Mucosa of descending colon (tissue), 3 donors: ENCODE data around the gene MIPOL1. TPM values are rescaled to one million over a fixed set of nuclear protein-coding genes. Genes with fewer than 3 reads are reported as not detected.
"Not testable (repeated sequence)": the region's sequence is repeated elsewhere in the genome, so short reads cannot be mapped to it uniquely, and the experiment has no call there.

Experiments
- ATAC-seq: fragments of 200-7000 bp; cut with Tn5 transposase; one replicate; pipeline ENCODE4 v1.9.1; 2020; ENCODE audit warnings: mild to moderate bottlenecking, moderate library complexity
- DNase-seq, 3 donors: peaks; one replicate each; pipeline ENCODE4 v3.0.0-alpha.2; 2020
- H3K36me3 ChIP-seq: fragments of 200-600 bp; one replicate; pipeline ENCODE4 v1.8.0; 2021; ENCODE audit warnings: low read depth, mild to moderate bottlenecking
- H3K4me1 ChIP-seq: fragments of 200-600 bp; one replicate; pipeline ENCODE4 v1.8.0; 2021; ENCODE audit warnings: low read depth, mild to moderate bottlenecking
- H3K4me3 ChIP-seq: fragments of 200-600 bp; one replicate; pipeline ENCODE4 v1.8.0; 2021; ENCODE audit warnings: mild to moderate bottlenecking
- H3K9me3 ChIP-seq: fragments of 200-600 bp; one replicate; pipeline ENCODE4 v1.8.0; 2021; ENCODE audit warnings: mild to moderate bottlenecking
- CTCF ChIP-seq: fragments of 200-600 bp; IDR thresholded peaks from one replicate; pipeline ENCODE4 v1.8.0; 2022; ENCODE audit warnings: antibody characterized with exemption, mild to moderate bottlenecking
- intact Hi-C, 2 donors: fragments of 100-400 bp; cut with DNase I in 1 of 2; cut with micrococcal nuclease in 1 of 2; formaldehyde crosslinking; loops; one replicate each; pipeline versions ENCODE4 v1.11.0 to v1.11.1; 2022; cut with DNase I, micrococcal nuclease
- total RNA-seq, 3 donors: library from RNA; stranded (reverse); fragmentation: NEBNext Ultra II Directional in 2 of 3; extraction: Animal tissue kit (Norgen Biotek cat#: 25700) in 2 of 3; gene quantifications; one replicate each; pipeline versions ENCODE4 v1.2.1 to v1.2.4, GENCODE V29; 2021 to 2023
- donor health status: DM: no; HTN: no; CAD: no; lungs with moderate emphysema.
- donor health status: DM: no; HTN: no; CAD: no.
- donor health status: DM: no; HTN: yes; CAD: no.

MIPOL1 gene
- total RNA-seq, 3 donors from 2014 or later: 5.5 to 12.0 (median 11.7) TPM

DNA sequence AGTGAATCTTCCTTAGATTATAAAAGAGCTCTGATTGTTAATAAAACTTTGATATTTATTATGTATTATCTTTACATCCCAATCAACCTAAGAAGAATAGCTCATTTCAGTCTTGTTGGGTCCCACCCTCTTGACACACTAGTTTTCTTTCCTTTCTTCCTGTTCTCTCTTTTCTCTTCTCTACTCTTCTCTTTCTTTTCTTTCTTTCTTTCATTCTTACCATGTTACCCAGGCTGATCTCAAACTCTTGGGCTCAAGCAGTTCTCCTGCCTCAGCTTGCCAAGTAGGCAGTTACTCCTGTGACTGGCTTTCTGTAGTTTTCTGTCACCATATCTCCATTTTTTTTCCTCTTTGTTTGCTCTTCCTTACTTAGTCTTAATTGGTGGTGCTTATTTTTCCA lies 177.8 kb downstream of the MIPOL1 start:
- intact Hi-C loops: no loop called here
- no peak for TF ChIP-seq CTCF
- Histone ChIP-seq H3K9me3 (no peaks in the 10 kb centered on the region), H3K4me3 (no peak overlapping the region), H3K4me1 (no peaks in the 10 kb centered on the region), H3K36me3 (no peaks in the 10 kb centered on the region)
- DNase-seq (no peak), ATAC-seq (no peak)

- DNase-seq (peak in 1 of 3 donors; percentile 3), ATAC-seq (peak; percentile 58)
- intact Hi-C loops: no loop called here
- no peak overlapping the region for H3K4me3 ChIP-seq
- no peaks in the 10 kb centered on the region for H3K36me3 ChIP-seq
- H3K4me1 ChIP-seq: no peaks in the 10 kb centered on the region
- no peak for TF ChIP-seq CTCF
- no peaks in the 10 kb centered on the region for H3K9me3 ChIP-seq
Observed at GRCh38 chr14:37376944-37377609, 179.3 kb downstream of the MIPOL1 start.

DNA sequence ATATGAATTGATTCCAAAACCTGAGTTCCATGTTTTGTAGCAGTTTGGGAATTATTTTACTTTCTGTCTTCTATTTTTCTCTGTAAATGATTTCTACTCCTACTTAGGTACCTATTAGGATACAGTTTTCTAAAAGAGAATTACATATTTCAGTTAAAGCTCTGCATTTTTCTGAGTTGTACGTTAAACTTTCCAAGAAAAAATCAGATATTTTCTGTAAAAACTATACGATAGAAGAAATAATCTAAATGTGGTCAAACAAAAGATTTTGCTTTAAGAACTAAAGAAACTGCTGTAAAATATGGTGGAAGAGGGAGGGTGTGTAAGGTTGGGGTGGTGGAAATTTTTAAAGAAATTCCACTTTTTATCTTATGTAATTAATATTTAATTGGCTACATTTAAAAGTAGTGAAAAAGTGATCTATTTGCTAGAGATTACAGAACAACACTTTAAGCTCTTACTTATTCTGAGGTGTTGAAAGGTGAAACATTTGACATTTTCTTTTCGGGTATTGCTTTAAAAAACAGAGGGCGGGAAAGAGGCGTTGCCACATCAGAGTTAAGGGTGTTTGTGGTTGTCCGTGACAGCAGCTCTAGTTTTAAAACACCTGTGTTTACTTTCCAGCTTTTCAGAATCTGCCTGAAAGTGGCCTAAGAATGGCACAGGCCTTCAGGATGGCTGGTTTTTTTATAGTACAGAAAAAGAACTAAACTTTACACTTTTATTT lies 187.3 kb downstream of the MIPOL1 start:
- intact Hi-C loops: no loop called here
- TF ChIP-seq CTCF: no peak
- Histone ChIP-seq H3K4me3 (no peak overlapping the region), H3K36me3 (no peaks in the 10 kb centered on the region), H3K9me3 (no peaks in the 10 kb centered on the region), H3K4me1 (no peaks in the 10 kb centered on the region)
- DNase-seq: peak in 1 of 3 donors; percentile 45
- peak; percentile 84 for ATAC-seq

DNA sequence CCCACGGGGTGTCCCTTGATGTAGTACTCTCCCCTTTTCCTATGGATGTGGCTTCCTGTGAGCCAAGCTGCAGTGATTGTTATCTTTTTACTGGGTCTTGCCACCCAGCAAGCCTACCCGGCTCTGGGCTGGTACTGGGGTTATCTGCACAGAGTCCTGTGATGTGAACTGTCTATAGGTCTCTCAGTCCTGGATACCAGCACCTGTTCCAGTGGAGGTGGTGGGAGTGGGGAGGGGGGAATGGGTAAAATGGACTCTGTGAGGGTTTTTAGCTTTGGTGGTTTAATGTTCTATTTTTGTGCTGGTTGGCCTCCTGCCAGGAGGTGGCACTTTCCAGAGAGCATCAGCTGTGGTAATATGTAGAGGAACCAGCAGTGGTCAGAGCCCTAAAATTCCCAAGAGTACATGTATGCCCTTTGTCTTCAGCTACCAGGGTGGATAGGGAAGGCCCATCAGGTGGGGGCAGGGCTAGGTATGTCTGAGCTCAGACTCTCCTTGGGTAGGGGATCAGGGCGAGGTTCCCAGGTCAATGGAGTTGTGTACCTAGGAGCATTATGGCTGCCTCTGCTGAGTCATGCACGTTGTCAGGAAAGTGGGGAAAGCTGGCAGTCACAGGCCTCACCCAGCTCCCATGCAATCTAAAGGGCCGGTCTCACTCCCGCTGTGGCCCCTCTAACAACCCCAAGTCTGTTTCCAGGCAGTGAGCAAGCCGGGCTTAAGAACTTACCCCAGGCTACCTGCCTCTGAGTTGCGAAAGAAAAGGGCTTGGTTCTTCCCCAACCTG lies 199.6 kb downstream of the MIPOL1 start:
- H3K4me1 ChIP-seq, H3K36me3 ChIP-seq, H3K4me3 ChIP-seq, ATAC-seq, DNase-seq, H3K9me3 ChIP-seq, intact Hi-C loops: not testable (repeated sequence)

DNA sequence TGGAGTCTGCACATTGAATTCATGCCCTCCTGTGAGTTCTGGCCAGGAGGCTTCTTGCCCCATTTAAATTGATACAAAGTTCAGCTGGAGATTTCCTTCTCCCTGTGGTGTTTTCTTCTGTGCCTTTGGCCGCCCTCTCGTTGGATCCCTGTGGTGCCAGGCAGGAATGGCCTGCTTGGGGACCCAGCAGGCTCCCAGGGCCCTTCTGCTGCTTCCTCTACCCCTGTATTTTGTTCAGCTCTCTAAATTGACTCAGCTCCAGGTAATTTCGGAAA lies 200.1 kb downstream of the MIPOL1 start:
- DNase-seq (no peak), ATAC-seq (no peak)
- Histone ChIP-seq H3K36me3 (no peaks in the 10 kb centered on the region), H3K9me3 (peaks cover 6% of the 10 kb centered on the region), H3K4me1 (no peaks in the 10 kb centered on the region), H3K4me3 (no peak overlapping the region)
- no peak for TF ChIP-seq CTCF
- intact Hi-C loops: no loop called here

- Histone ChIP-seq H3K9me3 (peaks cover 6% of the 10 kb centered on the region), H3K36me3 (no peaks in the 10 kb centered on the region), H3K4me1 (no peaks in the 10 kb centered on the region), H3K4me3 (no peak overlapping the region)
- ATAC-seq: no peak
- intact Hi-C loops: no loop called here
- no peak for TF ChIP-seq CTCF
- no peak for DNase-seq
Observed at GRCh38 chr14:37399517-37399916, 201.8 kb downstream of the MIPOL1 start.
